Hippocampal formation (tissue), 2 donors: ENCODE data around the gene SHISA2.
"Not testable (repeated sequence)": the region's sequence is repeated elsewhere in the genome, so short reads cannot be mapped to it uniquely, and the experiment has no call there.

ENCODE experiments used
- DNase-seq, 2 donors: peaks; one replicate each; lab custom pipeline; 2025; lab: John Stamatoyannopoulos, UW

SHISA2 gene

DNA sequence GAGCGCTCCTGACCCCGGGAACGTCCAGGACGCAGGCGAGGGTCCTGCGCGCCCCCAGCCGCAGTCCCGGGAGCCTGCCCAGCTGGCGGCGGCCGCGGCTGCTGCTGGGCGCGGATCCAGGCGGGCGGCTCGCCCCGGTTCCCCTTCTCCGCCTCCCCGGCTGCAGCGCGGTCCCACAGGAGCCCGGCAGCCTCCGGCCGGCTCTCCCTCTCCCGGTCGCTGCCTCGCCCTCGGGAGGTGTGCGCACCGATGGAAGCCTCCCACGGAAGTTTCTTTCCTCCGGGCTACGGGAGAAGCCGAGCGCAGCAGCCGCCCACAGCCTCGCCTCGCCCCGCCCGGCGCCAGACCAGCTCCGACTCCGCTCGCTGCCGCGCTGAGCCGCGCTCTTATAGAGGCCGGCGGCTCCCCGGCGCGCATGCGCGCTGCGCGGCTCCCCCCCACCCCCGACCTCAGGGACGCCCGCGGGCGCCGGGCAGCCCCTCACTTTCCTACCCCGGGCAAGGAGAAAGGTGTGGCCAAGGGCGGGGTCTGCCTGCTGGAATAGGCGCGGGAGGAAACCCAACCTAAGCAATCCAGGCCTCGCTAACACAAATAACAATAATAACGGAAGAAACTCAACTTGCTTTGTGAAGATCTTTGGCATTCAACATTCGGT lies at the start of gene SHISA2:
Gene SHISA2, minus strand, starts transcription at position 360 of the 655 bp plus-strand sequence. CDS start 1,041 bp downstream, outside the sequence.
- peak; percentile 13 to 66 for DNase-seq

DNA sequence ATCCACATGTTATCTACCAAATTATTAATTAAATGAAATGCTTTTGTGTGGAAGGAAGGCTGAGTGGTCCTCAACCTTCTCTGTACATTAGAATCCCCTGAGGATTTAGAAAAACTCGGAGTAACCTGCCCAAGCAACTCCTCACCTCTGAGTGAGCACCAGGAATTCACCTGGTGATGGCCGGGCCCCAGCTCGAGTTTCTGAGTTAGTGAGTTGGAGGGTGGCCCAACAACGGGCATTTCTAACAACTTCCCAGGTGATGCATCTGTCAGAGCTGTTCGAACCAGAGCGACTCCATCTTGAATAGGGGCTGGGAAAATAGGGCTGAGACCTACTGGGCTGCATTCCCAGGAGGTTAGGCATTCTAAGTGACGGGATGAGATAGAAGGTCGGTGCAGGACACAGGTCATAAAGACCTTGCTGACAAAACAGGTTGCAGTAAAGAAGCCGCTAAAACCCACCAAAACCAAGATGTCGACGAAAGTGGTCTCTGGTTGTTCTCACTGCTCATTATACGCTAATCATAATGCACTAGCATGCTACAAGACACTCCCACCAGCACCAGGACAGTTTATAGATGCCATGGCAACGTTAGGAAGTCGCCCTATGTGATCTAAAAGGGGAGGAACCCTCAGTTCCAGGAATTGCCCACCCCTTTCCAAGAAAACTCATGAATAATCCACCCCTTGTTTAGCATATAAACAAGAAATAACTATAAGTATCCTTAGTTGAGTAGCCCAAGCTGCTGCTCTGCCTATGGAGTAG lies 44.2 kb upstream of the SHISA2 start:
- no peak for DNase-seq

- DNase-seq, result no peak
These were observed 43.5 kb upstream of the SHISA2 start for GRCh38 chr13:26095338-26095737.

DNA sequence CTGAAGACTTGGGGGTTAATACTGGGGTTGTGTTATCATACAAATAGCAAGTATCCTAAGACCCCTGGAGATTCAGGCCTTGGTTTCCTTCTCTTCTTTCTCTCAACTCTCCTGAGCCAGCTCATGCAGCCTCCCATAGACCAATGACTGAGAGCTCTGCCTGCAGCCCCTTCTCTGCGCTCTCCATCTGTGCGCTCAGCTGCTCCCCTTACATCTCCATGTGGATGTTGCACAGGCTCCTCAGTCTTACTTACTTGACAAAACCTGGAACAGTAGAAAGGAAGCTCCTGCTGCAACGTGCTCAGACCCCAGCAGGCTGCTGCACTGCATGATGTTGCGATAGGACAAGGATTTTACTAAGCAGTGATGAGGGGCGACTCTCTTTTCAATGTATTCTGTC lies 25.0 kb upstream of the SHISA2 start:
- peak in 1 of 2 donors; percentile 4 for DNase-seq

DNA sequence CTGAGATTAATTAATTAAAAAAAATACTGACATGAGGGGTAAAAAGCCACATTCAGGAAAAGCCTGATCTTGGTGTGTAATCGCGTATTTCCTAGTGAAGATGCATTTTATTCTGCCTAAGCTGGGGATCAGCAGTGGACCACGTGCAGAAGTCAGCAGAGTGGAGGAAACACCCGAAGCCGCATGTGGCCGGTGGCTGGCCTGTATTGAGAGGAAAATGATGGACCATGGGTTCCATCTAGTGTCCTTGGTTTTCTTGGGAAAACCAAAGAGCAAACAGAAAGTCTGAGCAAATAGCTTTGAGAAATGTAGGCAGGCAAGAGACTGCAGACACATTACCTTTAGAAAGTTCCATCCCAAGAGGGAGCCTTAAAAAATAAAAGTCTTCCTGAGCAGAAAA lies 23.7 kb upstream of the SHISA2 start:
- DNase-seq, result no peak

- no peak for DNase-seq
These were observed 22.9 kb upstream of the SHISA2 start for GRCh38 chr13:26074706-26075105.

- not testable (repeated sequence) for DNase-seq
These were observed 20.5 kb upstream of the SHISA2 start for GRCh38 chr13:26072335-26072734.

DNA sequence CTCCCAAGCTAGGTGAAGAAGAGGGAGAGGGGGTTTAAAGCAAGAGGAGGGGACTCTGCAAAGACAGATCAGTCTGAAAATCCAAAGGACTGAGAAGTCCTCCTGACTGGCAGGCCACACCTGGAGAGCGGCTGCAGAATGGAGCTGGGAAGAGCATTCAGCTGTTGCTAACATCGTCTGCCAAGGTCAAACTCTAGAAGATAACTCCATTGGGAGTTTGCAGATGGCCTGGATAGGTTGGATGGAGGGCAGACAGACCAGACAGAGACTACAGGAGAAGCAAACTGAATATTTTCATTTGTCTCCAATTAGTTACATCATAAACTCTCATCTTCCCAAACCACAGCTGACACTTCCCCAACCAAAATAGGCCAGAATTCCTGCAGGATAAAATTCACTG lies 19.9 kb upstream of the SHISA2 start:
- DNase-seq, result no peak

GRCh38 chr13:26069642-26070041 lies 17.8 kb upstream of the SHISA2 start:
- not testable (repeated sequence) for DNase-seq

- DNase-seq, result not testable (repeated sequence)
These were observed 16.6 kb upstream of the SHISA2 start for GRCh38 chr13:26068372-26068771.

DNA sequence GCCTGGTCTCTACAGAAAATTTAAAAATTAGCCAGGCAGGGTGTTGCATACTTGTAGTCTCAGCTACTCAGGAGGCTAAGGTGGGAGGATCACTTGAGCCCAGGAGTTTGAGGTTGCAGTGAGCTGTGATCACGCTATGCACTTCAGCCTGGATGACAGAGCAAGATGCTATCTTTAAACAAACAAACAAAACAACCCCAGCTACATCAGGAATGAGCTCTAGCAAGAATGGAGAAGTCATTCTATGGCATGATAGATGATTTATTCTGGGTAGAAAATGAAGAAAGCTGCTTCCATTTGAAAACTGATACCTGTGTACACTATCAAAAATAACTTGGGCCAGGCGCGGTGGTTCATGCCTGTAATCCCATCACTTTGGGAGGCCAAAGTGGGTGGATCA lies 15.8 kb upstream of the SHISA2 start:
- DNase-seq, result no peak

GRCh38 chr13:26066492-26066891 lies 14.7 kb upstream of the SHISA2 start:
- DNase-seq, result not testable (repeated sequence)

DNA sequence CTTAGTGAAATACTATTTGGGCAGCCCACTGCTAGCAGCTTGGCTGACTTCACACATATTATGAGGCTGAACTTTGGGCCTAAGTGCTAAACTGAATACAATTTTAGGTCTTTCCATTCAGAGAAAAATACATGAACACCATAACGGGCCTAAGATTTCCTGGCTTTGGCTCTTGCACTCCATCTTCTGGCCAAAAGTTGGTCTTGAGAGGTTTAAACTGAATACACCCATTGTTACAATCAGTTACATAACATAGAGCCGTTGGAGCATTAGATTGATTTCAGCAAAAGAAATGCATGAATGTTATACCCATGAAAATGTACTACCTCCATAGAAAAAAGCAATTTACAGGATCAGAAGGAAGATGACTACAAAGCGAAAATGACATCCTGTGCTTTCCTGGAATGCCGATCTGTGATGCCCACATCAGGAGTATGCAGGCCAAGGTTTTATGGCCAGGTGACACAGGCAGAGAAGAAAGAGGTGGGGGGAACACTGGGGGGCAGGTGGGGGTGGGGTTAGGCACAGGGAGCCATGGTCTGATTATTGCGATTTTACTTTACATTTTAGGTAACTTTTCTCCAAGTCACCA lies 11.1 kb upstream of the SHISA2 start:
- DNase-seq, result peak; percentile 32 to 91

GRCh38 chr13:26061947-26062346 lies 10.1 kb upstream of the SHISA2 start:
- DNase-seq, result no peak

- DNase-seq, result no peak
These were observed 9.4 kb upstream of the SHISA2 start for GRCh38 chr13:26061256-26061655.

- DNase-seq, result no peak
These were observed 8.5 kb upstream of the SHISA2 start for GRCh38 chr13:26060357-26060756.

DNA sequence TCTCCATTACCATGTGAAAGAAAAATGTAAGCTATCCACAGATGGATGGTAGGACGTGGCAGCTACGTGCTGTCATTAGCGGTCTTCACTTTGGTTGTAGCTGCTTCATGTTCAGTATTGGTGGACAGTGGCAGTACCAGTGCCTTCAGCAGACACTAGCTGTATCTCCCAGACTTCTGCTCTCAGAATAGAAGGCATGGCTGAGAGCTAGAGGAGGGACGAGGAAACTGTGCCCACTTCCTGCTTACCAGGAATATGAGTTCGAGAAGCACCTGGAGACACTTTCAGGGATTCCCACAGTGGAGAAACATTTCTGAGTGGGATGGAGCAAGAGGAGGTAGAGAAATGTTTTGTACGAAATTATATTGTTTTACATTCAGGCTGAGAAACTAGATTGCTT lies 6.9 kb upstream of the SHISA2 start:
- DNase-seq, result no peak

- no peak for DNase-seq
These were observed 3.1 kb upstream of the SHISA2 start for GRCh38 chr13:26054896-26055295.

- DNase-seq, result no peak
These were observed 1.7 kb upstream of the SHISA2 start for GRCh38 chr13:26053418-26053980.

- DNase-seq, result no peak
These were observed 521 bp upstream of the SHISA2 start for GRCh38 chr13:26052337-26052736.

DNA sequence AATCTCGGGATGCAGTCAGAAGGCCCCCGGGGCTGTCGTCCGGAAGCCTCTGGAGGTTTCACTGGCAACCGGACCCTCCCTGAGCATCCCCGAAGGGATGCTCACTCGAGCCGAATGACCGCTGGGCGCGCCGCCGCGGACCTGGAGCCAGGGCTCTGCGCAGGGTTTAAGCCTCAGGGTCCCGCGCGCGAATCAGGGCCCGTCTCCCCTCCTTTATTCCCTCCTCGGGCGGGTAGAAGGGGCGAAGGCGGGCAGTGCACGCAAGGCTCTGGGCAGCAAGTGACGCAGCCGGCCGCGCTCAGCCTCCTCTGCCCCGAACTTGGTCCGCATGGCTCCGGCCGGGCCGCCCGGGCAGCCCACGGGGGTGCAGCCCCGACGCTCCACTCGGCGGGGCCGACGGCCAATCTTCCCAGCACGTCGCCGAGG lies 572 bp downstream of the SHISA2 start:
- DNase-seq, result peak in 1 of 2 donors; percentile 61

DNA sequence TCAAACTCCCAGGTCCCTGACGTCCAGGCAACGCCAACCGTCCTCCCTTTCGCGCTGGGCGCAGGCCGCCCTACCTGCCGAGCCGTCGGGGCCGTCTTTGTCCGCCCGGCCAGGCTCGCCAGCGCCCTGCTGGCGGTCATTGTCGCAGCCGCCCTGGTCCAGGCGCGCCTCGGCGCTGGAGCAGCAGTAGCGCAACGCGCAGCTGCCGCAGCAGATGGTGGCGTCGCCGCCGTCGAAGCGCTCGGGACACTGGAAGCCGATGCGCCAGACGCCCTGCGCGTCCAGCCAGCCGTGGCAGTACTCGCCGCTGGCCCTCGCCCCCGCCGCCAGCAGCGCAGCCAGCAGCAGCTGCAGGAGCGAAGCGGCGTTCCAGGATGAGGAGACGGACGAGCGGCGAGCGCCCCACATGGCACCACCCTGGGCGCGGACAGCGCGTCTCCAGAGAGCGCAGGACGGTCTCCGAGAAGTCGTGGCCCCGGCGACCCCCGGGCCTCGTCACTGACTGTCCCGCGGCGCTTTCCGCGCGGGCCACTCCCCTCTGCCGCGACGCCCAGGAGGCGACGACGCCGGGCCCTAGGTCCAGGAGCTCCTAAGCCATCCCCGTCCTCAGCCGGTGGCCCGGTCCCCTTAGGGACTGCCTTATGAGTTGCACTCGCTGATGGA lies 1.1 kb downstream of the SHISA2 start:
- DNase-seq, result peak in 1 of 2 donors; percentile 61
